Epithelial cell of umbilical artery (primary cell): Measurements from ENCODE around the gene JKAMP. TPM values are rescaled to one million over a fixed set of nuclear protein-coding genes. Genes with fewer than 3 reads are reported as not detected.

Experiments
- total RNA-seq: library from RNA; depleted of rRNA; stranded (reverse); fragments of >200 nt; gene quantifications from 2 replicates; pipeline ENCODE4 v1.2.3, GENCODE V29; 2014

The JKAMP gene
- 69.0 and 79.6 TPM in 2 replicates for total RNA-seq

GRCh38 chr14:59483819-59484638 lies at the start of gene JKAMP, which contains the start of gene L3HYPDH:
Gene JKAMP (plus strand): TSS chr14:59484517. CDS start chr14:59484590, 73 bp downstream.
Gene L3HYPDH (minus strand): TSS chr14:59484408. CDS start chr14:59484316, 92 bp downstream.

GRCh38 chr14:59465316-59466135 lies 18.8 kb upstream of the JKAMP start, which contains the start of gene GPR135:
Gene GPR135 (minus strand): TSS chr14:59465380. CDS start chr14:59465226, 154 bp downstream.

Other genes with a start within 250 kb of the JKAMP start
- gene GPR135, start 19.1 kb upstream of the JKAMP start, total RNA-seq = 0.61 and 0.97 TPM in 2 replicates
- gene L3HYPDH, start 109 bp upstream of the JKAMP start, total RNA-seq = 40.3 and 47.0 TPM in 2 replicates
- not detected in 2 replicates for gene CCDC175, start 92.3 kb downstream of the JKAMP start, total RNA-seq